OCI-LY3 (cell line): ENCODE measurements around the gene ZBTB7C.

Experiments used
- CTCF ChIP-seq: fragments of 200-600, 300-600 bp; sonication (generic); IDR thresholded peaks from 2 replicates; pipeline ENCODE4 v1.5.1; 2014; ENCODE audit warnings: antibody characterized with exemption, low read length, low read depth
- EZH2phosphoT487 ChIP-seq: fragments of 200-600 bp; shearing (Covaris generic); IDR thresholded peaks from 2 replicates; pipeline ENCODE4 v1.6.1; 2018; ENCODE audit warnings: antibody characterized with exemption, mixed run types, low read depth

GRCh38 chr18:48172226-48173006, 236.8 kb downstream of the ZBTB7C start:
- TF ChIP-seq CTCF (no peak), EZH2phosphoT487 (no peak)
